Ovary (tissue), 9 donors: Measurements from ENCODE around the gene PARD3B. TPM values are rescaled to one million over a fixed set of nuclear protein-coding genes. Genes with fewer than 3 reads are reported as not detected.

Source experiments
- DNase-seq, 5 donors: peaks; one replicate each; pipeline ENCODE4 v3.0.0-alpha.2; 2019 to 2020
- H3K27ac ChIP-seq, 2 donors: fragments of 200-600 bp; one replicate each; pipeline versions ENCODE4 v1.5.1 to v1.8.0; 2019 to 2022
- H3K27me3 ChIP-seq: fragments of 200-600 bp; one replicate; pipeline ENCODE4 v1.8.0; 2022
- H3K36me3 ChIP-seq: fragments of 200-600 bp; sonication (generic); one replicate; pipeline ENCODE4 v1.5.1; 2019
- H3K4me1 ChIP-seq: one replicate; pipeline ENCODE4 v1.8.1; 2013; ENCODE audit warnings: mild to moderate bottlenecking, moderate library complexity; ENCODE audit not compliant: insufficient read depth
- H3K4me3 ChIP-seq: fragments of 200-600 bp; sonication (generic); one replicate; pipeline ENCODE4 v1.5.1; 2017
- H3K9me3 ChIP-seq, 2 donors: fragments of 200-600 bp in 1 of 2; sonication (generic) in 1 of 2; one replicate each; pipeline versions ENCODE4 v1.5.1 to v1.8.1; 2013 to 2019; ENCODE audit warnings: mild to moderate bottlenecking in 1 of 2, moderate library complexity in 1 of 2
- EP300 ChIP-seq: sonication (generic); formaldehyde crosslinking; IDR thresholded peaks from one replicate; pipeline ENCODE4 v1.6.1; 2017; ENCODE audit warnings: antibody characterized with exemption
- POLR2A ChIP-seq: fragments of 450-650 bp; IDR thresholded peaks from one replicate; pipeline ENCODE4 v1.6.1; 2017; ENCODE audit warnings: antibody characterized with exemption, mild to moderate bottlenecking, moderate library complexity
- WGBS, 3 donors: extraction: QIAGEN DNeasy Blood & Tissue Kit in 1 of 3; methylation state at CpG; one replicate each; pipeline versions ENCODE4 v1.1.5 to v1.1.7; 2013 to 2017; 5-methylcytosine and 5-hydroxymethylcytosine counted together
- intact Hi-C, 4 donors: fragments of 100-400 bp; cut with DNase I; formaldehyde crosslinking; loops; one replicate each; pipeline versions ENCODE4 v1.11.0 to v1.15.1; 2022 to 2023
- polyA plus RNA-seq, 2 donors: library from polyadenylated mRNA; stranded (reverse); fragments of 200-250 nt in 1 of 2; fragments of 350-450 nt in 1 of 2; fragmentation: Illumina TruSeq in 1 of 2; extraction: RNeasy Lipid Tissue Mini Kit (QIAGEN cat#74804) in 1 of 2; gene quantifications; one replicate each; pipeline ENCODE4 v1.2.3, GENCODE V29; 2013 to 2014
- total RNA-seq, 7 donors: library from RNA; depleted of rRNA in 2 of 7; stranded (reverse); fragments of >200 nt in 2 of 7; fragmentation: NEBNext Ultra II Directional in 3 of 7; extraction: Animal tissue kit (Norgen Biotek cat#: 25700) in 3 of 7; gene quantifications; one replicate each; pipeline versions ENCODE4 v1.1.0 to v1.2.4, GENCODE V29; 2016 to 2023
- TF ChIP-seq, protein P1 (sequence below), 3 donors: fragments of 450-650 bp in 2 of 3; fragments of 200-600 bp in 1 of 3; IDR thresholded peaks; one replicate each; pipeline versions ENCODE4 v1.5.1 to v1.8.0; 2016 to 2022; ENCODE audit warnings: antibody characterized with exemption in 3 of 3, mild to moderate bottlenecking in 1 of 3
- donor health status: DM: no; HTN: no; CAD: no; lungs with moderate emphysema.
- donor health status: DM: no; HTN: no; CAD: no.
- donor health status: Bipolar disorder and iron deficiency.
- donor health status: DM: yes; HTN: yes; CAD: no.
- donor health status: DM: no; HTN: no; CAD: no.
- donor health status: DM: yes; HTN: yes; CAD: no.

The PARD3B gene
- total and polyA plus RNA-seq, 9 donors, result 8.2 to 46.6 (median 28.7) TPM

GRCh38 chr2:204900487-204900886 lies 355.2 kb downstream of the PARD3B start:
- intact Hi-C loops, result no loop called here
- DNase-seq, result no peak
- WGBS, 3 donors, result 36 to 62% (median 42%) methylated on average over 2 of the region's 2 CpGs
- Histone ChIP-seq H3K4me3 (no peak overlapping the region), H3K36me3 (no peaks in the 10 kb centered on the region), H3K27ac (no peak overlapping the region), H3K4me1 (peaks cover under 1% of the 10 kb centered on the region), H3K9me3 (no peaks in the 10 kb centered on the region), H3K27me3 (no peaks in the 10 kb centered on the region)
- TF ChIP-seq, protein P1, sequence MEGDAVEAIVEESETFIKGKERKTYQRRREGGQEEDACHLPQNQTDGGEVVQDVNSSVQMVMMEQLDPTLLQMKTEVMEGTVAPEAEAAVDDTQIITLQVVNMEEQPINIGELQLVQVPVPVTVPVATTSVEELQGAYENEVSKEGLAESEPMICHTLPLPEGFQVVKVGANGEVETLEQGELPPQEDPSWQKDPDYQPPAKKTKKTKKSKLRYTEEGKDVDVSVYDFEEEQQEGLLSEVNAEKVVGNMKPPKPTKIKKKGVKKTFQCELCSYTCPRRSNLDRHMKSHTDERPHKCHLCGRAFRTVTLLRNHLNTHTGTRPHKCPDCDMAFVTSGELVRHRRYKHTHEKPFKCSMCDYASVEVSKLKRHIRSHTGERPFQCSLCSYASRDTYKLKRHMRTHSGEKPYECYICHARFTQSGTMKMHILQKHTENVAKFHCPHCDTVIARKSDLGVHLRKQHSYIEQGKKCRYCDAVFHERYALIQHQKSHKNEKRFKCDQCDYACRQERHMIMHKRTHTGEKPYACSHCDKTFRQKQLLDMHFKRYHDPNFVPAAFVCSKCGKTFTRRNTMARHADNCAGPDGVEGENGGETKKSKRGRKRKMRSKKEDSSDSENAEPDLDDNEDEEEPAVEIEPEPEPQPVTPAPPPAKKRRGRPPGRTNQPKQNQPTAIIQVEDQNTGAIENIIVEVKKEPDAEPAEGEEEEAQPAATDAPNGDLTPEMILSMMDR (IDR thresholded peaks at IDR 0.05), result no peak
- no peak for TF ChIP-seq EP300
- no peak for TF ChIP-seq POLR2A

GRCh38 chr2:204900910-204901309 lies 355.6 kb downstream of the PARD3B start:
- Histone ChIP-seq H3K36me3 (no peaks in the 10 kb centered on the region), H3K9me3 (no peaks in the 10 kb centered on the region), H3K4me3 (no peak overlapping the region), H3K4me1 (peaks cover 1% of the 10 kb centered on the region), H3K27ac (no peak overlapping the region), H3K27me3 (no peaks in the 10 kb centered on the region)
- 95 to 100% (median 98%) methylated on average over 1 of the region's 1 CpG for WGBS, 3 donors
- DNase-seq, result no peak
- intact Hi-C loops, result no loop called here
- no peak for TF ChIP-seq POLR2A
- no peak for TF ChIP-seq EP300
- TF ChIP-seq, protein P1 (IDR thresholded peaks at IDR 0.05), result no peak

DNA sequence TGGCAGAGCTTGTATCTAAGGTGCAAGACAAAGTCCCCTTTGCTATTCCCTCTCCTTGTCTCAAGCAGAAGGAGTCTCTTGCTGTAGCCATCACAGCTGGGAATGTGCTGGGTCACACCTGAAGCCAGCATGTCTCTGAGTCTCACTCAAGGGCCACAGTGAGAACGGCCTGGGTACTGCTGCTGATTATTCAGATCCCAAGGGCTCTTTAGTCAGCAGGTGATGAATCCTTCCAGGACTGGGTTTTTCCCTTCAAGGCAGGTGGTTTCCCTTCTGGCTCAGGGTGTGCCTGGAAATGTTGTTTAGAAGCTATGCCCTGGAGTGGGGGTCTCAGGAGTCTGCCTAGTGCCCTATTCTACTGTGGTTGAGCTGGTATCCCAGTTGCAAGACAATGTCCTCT lies 356.3 kb downstream of the PARD3B start:
- intact Hi-C loops, result no loop called here
- WGBS, 3 donors, result 60 to 100% (median 100%) methylated on average over 1 of the region's 1 CpG

DNA sequence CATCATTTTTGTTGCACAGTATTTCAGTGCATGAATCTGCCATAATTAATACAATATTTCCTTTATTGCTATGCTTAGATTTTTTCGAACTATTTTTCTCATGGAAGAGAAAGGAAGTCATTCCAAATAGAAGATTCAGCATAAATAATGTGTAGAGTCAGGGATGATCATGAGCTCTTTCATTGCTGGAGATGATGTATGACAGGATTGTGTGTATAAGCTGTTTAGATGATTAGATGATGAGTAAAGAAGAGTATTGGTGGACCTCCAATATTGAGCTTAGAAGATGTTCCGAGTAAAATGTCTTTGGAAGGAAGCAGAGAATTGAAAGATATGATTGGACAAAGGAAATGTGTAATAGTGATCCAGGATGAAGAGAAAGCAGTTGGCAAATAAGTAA lies 364.5 kb downstream of the PARD3B start:
- H3K4me3 ChIP-seq, result no peak overlapping the region
- H3K27ac ChIP-seq, result no peak overlapping the region
- intact Hi-C loops, result no loop called here
- 89 to 97% (median 97%) methylated on average over 2 of the region's 2 CpGs for WGBS, 3 donors
- no peaks in the 10 kb centered on the region for H3K36me3 ChIP-seq
- no peaks in the 10 kb centered on the region for H3K9me3 ChIP-seq
- DNase-seq, result no peak
- H3K4me1 ChIP-seq, result peaks cover 1% of the 10 kb centered on the region
- H3K27me3 ChIP-seq, result no peaks in the 10 kb centered on the region
- TF ChIP-seq, protein P1 (IDR thresholded peaks at IDR 0.05), result no peak
- TF ChIP-seq POLR2A (no peak), EP300 (no peak)

More for the DNA sequence above, 356.3 kb downstream of the PARD3B start:
- H3K27me3 ChIP-seq, result no peaks in the 10 kb centered on the region
- TF ChIP-seq EP300, result no peak
- H3K4me3 ChIP-seq, result no peak overlapping the region
- no peaks in the 10 kb centered on the region for H3K36me3 ChIP-seq
- H3K27ac ChIP-seq, result no peak overlapping the region
- H3K9me3 ChIP-seq, result no peaks in the 10 kb centered on the region
- no peak for DNase-seq
- peaks cover 1% of the 10 kb centered on the region for H3K4me1 ChIP-seq

GRCh38 chr2:204913312-204913711 lies 368.0 kb downstream of the PARD3B start:
- Histone ChIP-seq H3K27me3 (no peaks in the 10 kb centered on the region), H3K9me3 (no peaks in the 10 kb centered on the region), H3K27ac (no peak overlapping the region), H3K4me3 (no peak overlapping the region), H3K4me1 (no peaks in the 10 kb centered on the region), H3K36me3 (no peaks in the 10 kb centered on the region)
- intact Hi-C loops, result no loop called here
- no peak for DNase-seq
- 92 to 95% (median 94%) methylated on average over 3 of the region's 3 CpGs for WGBS, 3 donors
- TF ChIP-seq POLR2A, result no peak
- TF ChIP-seq EP300, result no peak
- TF ChIP-seq, protein P1 (IDR thresholded peaks at IDR 0.05), result no peak
